ENCODE measurements around the gene NR2F2. TPM values are rescaled to one million over a fixed set of nuclear protein-coding genes. Genes with fewer than 3 reads are reported as not detected.
A peak's percentile ranks its signal among the peaks of the same experiment; 100 is the strongest.

NR2F2 gene
- total RNA-seq, 1 donor = not detected

GRCh38 chr15:96358001-96358801 is 27.7 kb downstream of the NR2F2 start:
- Histone ChIP-seq H3K27me3 (ENCODE audit: insufficient read depth, low read length) (peaks cover 92% of the 10 kb centered on the region), H3K4me3 (ENCODE audit: low read length) (peak overlapping the region; percentile 33), H3K9me3 (ENCODE audit: low read depth, low read length) (no peaks in the 10 kb centered on the region), H3K4me1 (ENCODE audit: insufficient read depth, low read length) (peaks cover 20% of the 10 kb centered on the region)

- Histone ChIP-seq H3K4me3 (ENCODE audit: low read length) (no peak overlapping the region), H3K27me3 (ENCODE audit: insufficient read depth, low read length) (peaks cover 92% of the 10 kb centered on the region), H3K4me1 (ENCODE audit: insufficient read depth, low read length) (peaks cover 20% of the 10 kb centered on the region), H3K9me3 (ENCODE audit: low read depth, low read length) (no peaks in the 10 kb centered on the region)
Measured at GRCh38 chr15:96358821-96359615, 28.5 kb downstream of the NR2F2 start.

- Histone ChIP-seq H3K27me3 (ENCODE audit: insufficient read depth, low read length) (peaks cover 92% of the 10 kb centered on the region), H3K4me1 (ENCODE audit: insufficient read depth, low read length) (peaks cover 20% of the 10 kb centered on the region), H3K9me3 (ENCODE audit: low read depth, low read length) (no peaks in the 10 kb centered on the region), H3K4me3 (ENCODE audit: low read length) (no peak overlapping the region)
Measured at GRCh38 chr15:96359616-96360521, 29.4 kb downstream of the NR2F2 start.

- Histone ChIP-seq H3K4me1 (ENCODE audit: insufficient read depth, low read length) (peaks cover 20% of the 10 kb centered on the region), H3K9me3 (ENCODE audit: low read depth, low read length) (no peaks in the 10 kb centered on the region), H3K4me3 (ENCODE audit: low read length) (no peak overlapping the region), H3K27me3 (ENCODE audit: insufficient read depth, low read length) (peaks cover 90% of the 10 kb centered on the region)
Measured at GRCh38 chr15:96360581-96361308, 30.2 kb downstream of the NR2F2 start.

GRCh38 chr15:96361309-96362010 is 31.0 kb downstream of the NR2F2 start:
- H3K27me3 ChIP-seq (ENCODE audit: insufficient read depth, low read length) = peaks cover 90% of the 10 kb centered on the region
- no peaks in the 10 kb centered on the region for H3K9me3 ChIP-seq (ENCODE audit: low read depth, low read length)
- no peak overlapping the region for H3K4me3 ChIP-seq (ENCODE audit: low read length)
- H3K4me1 ChIP-seq (ENCODE audit: insufficient read depth, low read length) = peaks cover 17% of the 10 kb centered on the region

GRCh38 chr15:96362011-96362754 is 31.7 kb downstream of the NR2F2 start:
- H3K4me3 ChIP-seq (ENCODE audit: low read length) = no peak overlapping the region
- peaks cover 92% of the 10 kb centered on the region for H3K27me3 ChIP-seq (ENCODE audit: insufficient read depth, low read length)
- H3K4me1 ChIP-seq (ENCODE audit: insufficient read depth, low read length) = peaks cover 10% of the 10 kb centered on the region
- H3K9me3 ChIP-seq (ENCODE audit: low read depth, low read length) = no peaks in the 10 kb centered on the region

- Histone ChIP-seq H3K9me3 (ENCODE audit: low read depth, low read length) (no peaks in the 10 kb centered on the region), H3K4me3 (ENCODE audit: low read length) (no peak overlapping the region), H3K4me1 (ENCODE audit: insufficient read depth, low read length) (peaks cover 2% of the 10 kb centered on the region), H3K27me3 (ENCODE audit: insufficient read depth, low read length) (peaks cover 92% of the 10 kb centered on the region)
Measured at GRCh38 chr15:96362755-96363651, 32.5 kb downstream of the NR2F2 start.

GRCh38 chr15:96363707-96364106 is 33.2 kb downstream of the NR2F2 start:
- no peak overlapping the region for H3K4me3 ChIP-seq (ENCODE audit: low read length)
- no peaks in the 10 kb centered on the region for H3K4me1 ChIP-seq (ENCODE audit: insufficient read depth, low read length)
- H3K9me3 ChIP-seq (ENCODE audit: low read depth, low read length) = no peaks in the 10 kb centered on the region
- peaks cover 92% of the 10 kb centered on the region for H3K27me3 ChIP-seq (ENCODE audit: insufficient read depth, low read length)

- Histone ChIP-seq H3K27me3 (ENCODE audit: insufficient read depth, low read length) (peaks cover 94% of the 10 kb centered on the region), H3K4me1 (ENCODE audit: insufficient read depth, low read length) (no peaks in the 10 kb centered on the region), H3K4me3 (ENCODE audit: low read length) (no peak overlapping the region), H3K9me3 (ENCODE audit: low read depth, low read length) (no peaks in the 10 kb centered on the region)
Measured at GRCh38 chr15:96365781-96366525, 35.5 kb downstream of the NR2F2 start.

GRCh38 chr15:96366526-96366877 is 36.0 kb downstream of the NR2F2 start:
- Histone ChIP-seq H3K27me3 (ENCODE audit: insufficient read depth, low read length) (peaks cover 91% of the 10 kb centered on the region), H3K4me3 (ENCODE audit: low read length) (no peak overlapping the region), H3K4me1 (ENCODE audit: insufficient read depth, low read length) (no peaks in the 10 kb centered on the region), H3K9me3 (ENCODE audit: low read depth, low read length) (no peaks in the 10 kb centered on the region)

GRCh38 chr15:96367311-96368200 is 37.1 kb downstream of the NR2F2 start:
- no peaks in the 10 kb centered on the region for H3K9me3 ChIP-seq (ENCODE audit: low read depth, low read length)
- no peaks in the 10 kb centered on the region for H3K4me1 ChIP-seq (ENCODE audit: insufficient read depth, low read length)
- peaks cover 89% of the 10 kb centered on the region for H3K27me3 ChIP-seq (ENCODE audit: insufficient read depth, low read length)
- no peak overlapping the region for H3K4me3 ChIP-seq (ENCODE audit: low read length)
